GM23338 (cell line): ENCODE results near the gene GUCY1A2.
"Not testable (repeated sequence)": the region's sequence is repeated elsewhere in the genome, so short reads cannot be mapped to it uniquely, and the experiment has no call there.

Source experiments
- EZH2 ChIP-seq: fragments of 200-600 bp; sonication (generic); IDR thresholded peaks from one replicate; pipeline ENCODE4 v1.8.0; 2017; ENCODE audit warnings: antibody characterized with exemption, mild to moderate bottlenecking, low read depth; ENCODE audit not compliant: unreplicated experiment
- TF ChIP-seq, protein P1 (sequence below), 2 experiments: fragments of 200-600 bp in 1 of 2; sonication (generic) in 1 of 2; conservative IDR thresholded peaks; 2 replicates each; pipeline versions ENCODE4 v1.5.1 to v1.6.1; 2016 to 2017; ENCODE audit warnings: antibody characterized with exemption in 2 of 2, low read depth in 2 of 2, mild to moderate bottlenecking in 2 of 2, moderate library complexity in 1 of 2

DNA sequence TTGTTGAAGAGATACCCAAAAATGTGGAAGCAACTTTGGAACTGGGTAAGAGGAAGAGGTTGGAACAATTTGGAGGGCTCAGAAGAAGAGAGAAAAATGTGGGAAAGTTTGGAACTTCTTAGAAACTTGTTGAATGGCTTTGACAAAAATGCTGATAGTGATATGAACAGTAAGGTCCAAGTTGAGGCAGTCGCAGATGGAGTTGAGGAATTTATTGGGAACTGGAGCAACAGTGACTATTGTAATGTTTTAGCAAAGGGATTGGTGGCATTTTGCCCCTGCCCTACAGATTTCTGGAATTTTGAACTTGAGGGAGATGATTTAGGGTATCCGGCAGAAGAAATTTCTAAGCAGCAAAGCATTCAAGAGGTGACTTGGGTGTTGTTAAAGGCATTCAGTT, 32.6 kb upstream of the GUCY1A2 start:
- TF ChIP-seq, protein P1, sequence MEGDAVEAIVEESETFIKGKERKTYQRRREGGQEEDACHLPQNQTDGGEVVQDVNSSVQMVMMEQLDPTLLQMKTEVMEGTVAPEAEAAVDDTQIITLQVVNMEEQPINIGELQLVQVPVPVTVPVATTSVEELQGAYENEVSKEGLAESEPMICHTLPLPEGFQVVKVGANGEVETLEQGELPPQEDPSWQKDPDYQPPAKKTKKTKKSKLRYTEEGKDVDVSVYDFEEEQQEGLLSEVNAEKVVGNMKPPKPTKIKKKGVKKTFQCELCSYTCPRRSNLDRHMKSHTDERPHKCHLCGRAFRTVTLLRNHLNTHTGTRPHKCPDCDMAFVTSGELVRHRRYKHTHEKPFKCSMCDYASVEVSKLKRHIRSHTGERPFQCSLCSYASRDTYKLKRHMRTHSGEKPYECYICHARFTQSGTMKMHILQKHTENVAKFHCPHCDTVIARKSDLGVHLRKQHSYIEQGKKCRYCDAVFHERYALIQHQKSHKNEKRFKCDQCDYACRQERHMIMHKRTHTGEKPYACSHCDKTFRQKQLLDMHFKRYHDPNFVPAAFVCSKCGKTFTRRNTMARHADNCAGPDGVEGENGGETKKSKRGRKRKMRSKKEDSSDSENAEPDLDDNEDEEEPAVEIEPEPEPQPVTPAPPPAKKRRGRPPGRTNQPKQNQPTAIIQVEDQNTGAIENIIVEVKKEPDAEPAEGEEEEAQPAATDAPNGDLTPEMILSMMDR (conservative IDR thresholded peaks at IDR 0.05; ENCODE audit: low read depth in 2 of 2): not testable (repeated sequence)
- TF ChIP-seq EZH2: not testable (repeated sequence)
